HG03558 (cell line): ENCODE measurements around the gene COL19A1.

Source experiments
- ATAC-seq: cut with Tn5 transposase; IDR thresholded peaks from one replicate; pipeline ENCODE4 v1.9.1; 2021; ENCODE audit warnings: moderate number of reproducible peaks; ENCODE audit not compliant: unreplicated experiment; ENCODE audit errors: extremely low read depth

Gene COL19A1

GRCh38 chr6:70152786-70153185, 286.4 kb downstream of the COL19A1 start:
- no peak for ATAC-seq

GRCh38 chr6:70157086-70157485, 290.7 kb downstream of the COL19A1 start:
- ATAC-seq: no peak

GRCh38 chr6:70160276-70160675, 293.9 kb downstream of the COL19A1 start:
- ATAC-seq: no peak

GRCh38 chr6:70162972-70163371, 296.6 kb downstream of the COL19A1 start:
- no peak for ATAC-seq

- ATAC-seq: no peak
These were observed 297.4 kb downstream of the COL19A1 start for GRCh38 chr6:70163795-70164194.

GRCh38 chr6:70164556-70164955, 298.2 kb downstream of the COL19A1 start:
- no peak for ATAC-seq

GRCh38 chr6:70166088-70166958, 300.0 kb downstream of the COL19A1 start:
- peak; percentile 76 for ATAC-seq

GRCh38 chr6:70168681-70169377, 302.5 kb downstream of the COL19A1 start:
- ATAC-seq: no peak

GRCh38 chr6:70171236-70171635, 304.9 kb downstream of the COL19A1 start:
- no peak for ATAC-seq

- no peak for ATAC-seq
These were observed 305.9 kb downstream of the COL19A1 start for GRCh38 chr6:70172252-70172651.

DNA sequence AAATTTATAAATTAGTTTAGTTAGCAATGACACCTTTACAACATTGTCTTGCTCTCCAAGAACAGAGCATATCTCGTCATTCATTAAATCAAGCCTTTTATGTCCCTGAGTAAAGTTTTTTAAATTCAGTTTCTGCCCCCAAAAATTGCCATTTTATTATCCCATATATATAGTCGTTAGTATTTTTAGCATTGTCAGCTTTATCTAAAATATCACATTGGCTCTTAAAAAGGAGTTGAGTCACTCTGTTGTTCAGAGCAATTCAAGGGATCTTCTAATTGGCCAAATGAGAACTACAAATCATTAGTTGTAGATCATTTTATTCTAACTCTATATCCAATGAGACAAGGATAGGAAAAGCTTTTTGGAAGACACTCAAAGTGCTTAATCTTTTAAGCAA, 309.4 kb downstream of the COL19A1 start:
- ATAC-seq: no peak

- ATAC-seq: no peak
These were observed 310.6 kb downstream of the COL19A1 start for GRCh38 chr6:70176842-70177550.

GRCh38 chr6:70180183-70180900, 314.0 kb downstream of the COL19A1 start:
- ATAC-seq: no peak

DNA sequence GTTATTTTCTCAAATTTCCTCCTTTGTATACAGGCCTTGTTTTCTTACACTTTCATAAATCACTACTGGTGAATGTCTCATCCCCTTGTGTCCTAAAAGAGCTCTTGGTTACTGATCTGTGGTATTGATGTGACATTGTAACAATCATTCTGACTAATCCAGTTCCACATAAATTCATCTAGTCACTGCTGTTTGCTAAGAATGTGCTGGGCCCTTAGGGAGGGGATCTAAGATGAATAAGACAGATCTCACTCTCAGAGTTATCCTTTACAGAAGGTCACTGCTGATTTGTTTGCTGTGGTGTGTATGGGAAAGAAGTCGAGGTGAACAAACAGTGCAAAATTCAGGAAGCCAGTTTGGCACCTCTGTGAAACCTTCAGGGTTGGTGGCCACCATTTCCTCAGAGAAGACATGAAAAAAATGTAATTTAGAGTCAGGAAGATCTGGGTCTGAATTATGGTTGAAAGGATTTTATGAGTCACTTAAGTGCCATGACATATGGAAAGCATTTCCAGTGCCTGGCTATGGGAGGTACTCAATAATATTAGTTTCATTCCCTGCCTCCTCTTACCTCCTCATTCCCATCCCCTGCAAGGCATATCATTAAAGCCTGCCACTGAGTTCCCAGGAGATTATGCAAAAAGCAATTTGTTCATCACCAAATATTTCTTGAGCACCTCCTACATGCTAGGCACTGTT, 314.7 kb downstream of the COL19A1 start:
- ATAC-seq: peak; percentile 75

DNA sequence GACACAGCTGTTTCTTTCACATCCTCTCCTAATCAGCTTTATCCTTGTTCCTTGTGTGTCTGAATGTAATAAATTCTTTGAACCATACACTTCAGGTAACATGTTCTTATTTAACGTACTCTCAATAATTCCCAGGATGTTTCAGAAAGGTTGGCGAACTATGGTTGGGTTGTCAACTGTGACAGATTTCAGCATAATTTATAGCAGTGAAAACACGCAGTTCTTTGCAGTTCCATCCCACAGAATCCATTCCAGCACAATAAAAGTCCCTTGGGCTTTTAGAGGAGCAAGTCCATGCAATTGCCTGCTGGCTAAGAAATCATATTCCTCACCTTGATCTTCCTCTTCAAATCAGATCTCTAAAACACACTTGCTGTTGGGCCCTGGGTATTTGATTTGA, 317.2 kb downstream of the COL19A1 start:
- no peak for ATAC-seq

DNA sequence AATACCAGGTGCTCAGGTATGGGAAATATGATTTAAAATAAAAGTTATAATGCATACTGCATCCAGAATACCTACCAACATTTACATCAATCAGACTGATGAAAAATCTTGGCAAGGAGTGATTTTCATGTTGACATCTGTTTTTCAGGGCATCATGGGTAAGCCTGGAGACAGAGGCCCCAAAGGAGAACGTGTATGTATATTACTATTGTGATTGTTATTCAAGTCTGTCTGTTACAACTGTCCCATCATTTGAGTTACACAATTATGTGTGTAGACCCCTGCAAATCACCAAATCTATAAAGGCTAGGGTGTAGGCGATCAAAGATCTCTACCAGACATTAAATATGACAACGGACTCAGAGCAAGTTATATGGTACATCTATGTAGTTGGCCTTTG, 318.4 kb downstream of the COL19A1 start:
- ATAC-seq: no peak

DNA sequence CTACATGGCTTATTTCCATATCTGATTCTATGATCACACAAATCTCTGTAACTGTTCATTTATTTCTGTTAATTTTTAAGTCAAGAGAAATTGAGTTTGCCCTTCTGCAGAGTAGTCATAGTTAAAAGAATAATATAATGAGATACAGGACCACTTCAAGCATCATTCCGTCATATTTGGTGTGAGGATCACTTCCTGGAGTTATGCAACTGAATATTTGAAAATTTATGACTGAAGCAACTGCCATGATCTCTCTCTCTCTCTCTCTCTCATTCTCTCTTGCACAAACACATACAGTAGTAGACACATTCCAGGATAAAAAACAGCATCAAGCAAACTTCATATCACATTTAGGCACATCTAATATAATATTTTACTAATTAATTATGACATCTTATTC, 320.1 kb downstream of the COL19A1 start:
- ATAC-seq: no peak

GRCh38 chr6:70188202-70188601, 321.8 kb downstream of the COL19A1 start:
- no peak for ATAC-seq

GRCh38 chr6:70194421-70194820, 328.1 kb downstream of the COL19A1 start:
- ATAC-seq: no peak

DNA sequence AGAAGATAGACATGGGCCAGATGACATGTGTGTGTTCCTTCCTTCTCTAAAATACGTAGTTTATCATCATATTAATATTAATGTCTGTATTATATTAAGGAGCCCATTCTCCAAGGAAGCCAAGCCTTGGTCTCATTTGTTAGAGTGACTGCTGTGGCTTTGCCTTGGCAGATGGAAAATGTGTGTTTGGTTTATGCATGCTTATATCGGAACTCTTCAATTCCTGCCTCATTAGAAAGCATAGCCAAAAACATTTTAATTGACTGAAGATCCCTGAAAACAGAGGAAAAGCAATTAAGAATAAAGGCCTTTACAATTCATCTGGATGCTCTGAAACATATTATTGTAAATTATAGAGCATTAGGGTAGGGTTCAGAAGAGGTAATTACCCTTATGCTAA, 330.2 kb downstream of the COL19A1 start:
- no peak for ATAC-seq
